IPS DF 6.9 (cell line): ENCODE data around the gene TTF2.

Experiments used
- DNase-seq: peaks from one replicate; pipeline ENCODE4 v3.0.0-alpha.2; 2013; ENCODE audit warnings: low read depth, low spot score
- H3K27ac ChIP-seq: one replicate; pipeline ENCODE4 v1.5.1; 2013; ENCODE audit warnings: low read length, control low read depth
- H3K27me3 ChIP-seq: 2 replicates; pipeline ENCODE4 v1.6.1; 2013; ENCODE audit warnings: mild to moderate bottlenecking, low read length; ENCODE audit not compliant: control insufficient read depth, insufficient read depth
- H3K36me3 ChIP-seq: 2 replicates; pipeline ENCODE4 v1.6.1; 2013; ENCODE audit warnings: low read length; ENCODE audit not compliant: control insufficient read depth, insufficient read depth
- H3K4me1 ChIP-seq: 2 replicates; pipeline ENCODE4 v1.6.1; 2013; ENCODE audit warnings: low read length; ENCODE audit not compliant: control insufficient read depth, insufficient read depth
- H3K4me3 ChIP-seq: 2 replicates; pipeline ENCODE4 v1.5.1; 2013; ENCODE audit warnings: mild to moderate bottlenecking, low read length
- H3K9me3 ChIP-seq: 2 replicates; pipeline ENCODE4 v1.6.1; 2013; ENCODE audit warnings: low read length, inconsistent platforms; ENCODE audit not compliant: control insufficient read depth, insufficient read depth
- WGBS: extraction: QIAGEN DNeasy Blood & Tissue Kit; methylation state at CpG from one replicate; pipeline ENCODE4 v1.1.7; 2013; ENCODE audit warnings: mixed read lengths, missing lambda C conversion rate; ENCODE audit not compliant: insufficient read length, insufficient coverage; 5-methylcytosine and 5-hydroxymethylcytosine counted together

TTF2 gene

DNA sequence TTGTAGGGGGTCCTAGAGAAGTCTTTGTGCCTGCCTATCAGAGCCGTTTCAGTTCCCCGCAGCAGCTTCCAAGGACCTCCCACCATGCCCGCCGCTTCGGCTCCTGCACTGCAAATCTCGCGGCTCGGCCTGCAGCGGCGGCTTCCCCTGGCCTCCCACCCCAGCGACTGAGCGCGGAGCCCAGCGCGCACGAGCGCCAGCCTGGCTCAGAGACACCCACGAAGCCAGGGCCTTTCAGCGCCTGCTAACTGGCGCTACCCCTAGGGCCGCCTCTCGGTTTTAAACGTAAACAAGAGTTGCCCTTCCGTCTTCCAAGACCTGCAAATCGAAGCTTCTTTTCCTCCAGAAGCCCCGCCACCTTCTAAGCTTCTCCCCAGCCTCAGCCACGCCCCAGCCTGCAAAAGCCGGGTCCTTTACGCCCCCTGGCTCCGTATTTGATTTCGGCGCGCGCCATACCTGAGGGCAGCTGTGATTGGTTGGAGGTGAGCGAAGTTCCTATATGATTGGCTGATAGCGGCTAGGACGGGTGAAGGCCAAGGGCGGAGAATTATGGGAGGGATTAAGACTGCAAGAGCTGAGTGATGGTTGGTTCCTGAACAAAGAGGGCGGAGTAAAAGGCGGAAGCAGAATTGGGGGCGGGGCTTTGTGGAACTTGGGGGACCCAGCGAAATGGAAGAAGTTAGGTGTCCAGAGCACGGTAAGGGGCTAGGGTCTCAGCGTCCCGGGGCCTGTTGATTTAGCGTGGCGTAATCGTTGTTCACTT, at the start of gene TTF2:
Gene TTF2 (plus strand): TSS at position 649 of the 763 bp plus-strand sequence. CDS start 21 bp downstream, at position 670.
- DNase-seq: peak; percentile 99
- Histone ChIP-seq H3K27ac (no peak within 1 kb of the TSS), H3K9me3 (no peaks in the 10 kb centered on the region), H3K4me3 (peak within 1 kb of the TSS; percentile 68; the same call in 1 of the 2 replicates), H3K36me3 (no peaks in the 10 kb centered on the region), H3K27me3 (no peaks in the 10 kb centered on the region), H3K4me1 (no peaks in the 10 kb centered on the region)
- WGBS: no CpG with 5 or more reads among the region's 48 CpGs

DNA sequence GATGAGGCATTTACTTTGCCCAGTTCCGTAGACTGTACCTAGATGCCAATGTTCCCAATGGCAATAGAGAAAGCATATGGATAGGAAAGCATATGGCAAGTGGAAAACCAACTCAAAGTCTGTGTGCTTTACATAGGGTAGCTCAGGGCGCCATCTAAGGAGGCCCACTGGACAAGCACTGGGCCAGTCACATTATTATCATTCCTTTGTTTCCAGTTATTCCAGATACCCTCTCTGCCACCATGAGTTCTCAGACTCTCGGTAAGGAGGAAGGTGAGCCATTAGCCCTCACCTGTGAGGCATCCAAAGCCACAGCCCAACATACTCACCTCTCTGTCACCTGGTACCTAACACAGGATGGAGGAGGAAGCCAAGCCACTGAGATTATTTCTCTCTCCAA, 48.8 kb upstream of the TTF2 start:
- H3K9me3 ChIP-seq: no peaks in the 10 kb centered on the region
- no peak for DNase-seq
- H3K4me3 ChIP-seq: no peak overlapping the region
- no peaks in the 10 kb centered on the region for H3K36me3 ChIP-seq
- no peak overlapping the region for H3K27ac ChIP-seq
- H3K27me3 ChIP-seq: no peaks in the 10 kb centered on the region
- WGBS: no CpG with 5 or more reads among the region's 3 CpGs
- no peaks in the 10 kb centered on the region for H3K4me1 ChIP-seq

DNA sequence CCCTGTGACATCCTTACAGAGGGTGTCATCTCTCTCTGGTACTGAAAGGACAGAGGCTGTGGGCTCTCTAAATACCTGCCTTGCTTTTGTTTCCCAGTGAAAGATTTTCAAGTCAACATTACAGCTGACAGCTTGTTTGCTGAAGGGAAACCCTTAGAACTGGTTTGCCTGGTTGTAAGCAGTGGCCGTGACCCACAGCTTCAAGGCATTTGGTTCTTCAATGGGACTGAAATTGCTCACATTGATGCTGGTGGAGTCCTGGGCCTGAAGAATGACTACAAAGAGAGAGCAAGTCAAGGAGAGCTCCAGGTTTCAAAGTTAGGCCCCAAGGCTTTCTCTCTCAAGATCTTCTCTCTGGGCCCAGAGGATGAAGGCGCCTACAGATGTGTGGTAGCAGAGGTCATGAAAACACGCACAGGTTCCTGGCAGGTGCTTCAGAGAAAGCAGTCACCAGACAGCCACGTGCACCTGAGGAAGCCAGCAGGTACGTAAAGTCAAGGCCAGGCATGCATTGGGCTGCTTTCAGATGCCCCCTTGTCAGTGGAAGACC, 46.7 kb upstream of the TTF2 start:
- Histone ChIP-seq H3K36me3 (no peaks in the 10 kb centered on the region), H3K4me3 (no peak overlapping the region), H3K27ac (no peak overlapping the region), H3K27me3 (no peaks in the 10 kb centered on the region), H3K4me1 (no peaks in the 10 kb centered on the region), H3K9me3 (no peaks in the 10 kb centered on the region)
- DNase-seq: no peak
- WGBS: no CpG with 5 or more reads among the region's 5 CpGs

DNA sequence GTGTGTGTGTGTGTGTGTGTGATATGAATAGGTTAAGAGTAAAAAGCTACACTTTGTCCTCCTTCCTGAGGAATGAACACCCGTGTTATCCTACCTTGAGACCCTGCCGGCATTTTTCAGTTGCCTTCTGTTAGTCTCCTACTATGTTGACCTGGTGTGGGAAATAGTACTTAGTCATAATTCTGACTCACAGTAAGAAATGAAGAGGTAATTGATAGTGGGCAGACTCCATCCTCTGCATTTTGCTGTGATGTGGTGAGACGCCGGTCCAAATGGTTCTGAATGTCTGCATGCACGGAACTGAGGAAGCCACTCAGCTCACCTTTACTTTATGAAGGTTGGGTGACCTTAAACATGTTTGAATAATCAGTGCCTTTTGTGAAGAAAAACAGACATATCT, 45.9 kb upstream of the TTF2 start:
- H3K9me3 ChIP-seq: no peaks in the 10 kb centered on the region
- no peaks in the 10 kb centered on the region for H3K27me3 ChIP-seq
- H3K36me3 ChIP-seq: no peaks in the 10 kb centered on the region
- DNase-seq: no peak
- H3K4me3 ChIP-seq: no peak overlapping the region
- H3K4me1 ChIP-seq: no peaks in the 10 kb centered on the region
- WGBS: no CpG with 5 or more reads among the region's 5 CpGs
- no peak overlapping the region for H3K27ac ChIP-seq

DNA sequence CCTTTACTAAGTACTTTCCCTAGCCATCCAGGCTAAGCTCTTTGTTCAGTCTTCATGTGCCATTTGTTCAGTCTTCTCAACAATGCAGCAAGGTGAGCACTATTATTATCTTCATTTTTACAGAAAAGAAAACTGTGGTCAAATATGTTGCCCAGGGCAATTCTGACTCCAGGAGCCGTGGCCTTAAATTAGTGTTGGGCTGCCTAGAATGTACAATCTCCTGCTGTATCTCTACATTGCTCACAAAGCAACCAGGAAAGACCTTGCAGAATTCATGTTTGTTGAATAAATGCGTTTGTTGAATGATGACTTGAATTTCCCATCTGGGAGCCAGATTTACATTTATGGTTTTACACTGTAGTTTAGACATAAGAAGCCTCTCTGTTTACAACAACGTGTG, 44.4 kb upstream of the TTF2 start:
- no peaks in the 10 kb centered on the region for H3K27me3 ChIP-seq
- DNase-seq: no peak
- WGBS: no CpG with 5 or more reads among the region's 3 CpGs

DNA sequence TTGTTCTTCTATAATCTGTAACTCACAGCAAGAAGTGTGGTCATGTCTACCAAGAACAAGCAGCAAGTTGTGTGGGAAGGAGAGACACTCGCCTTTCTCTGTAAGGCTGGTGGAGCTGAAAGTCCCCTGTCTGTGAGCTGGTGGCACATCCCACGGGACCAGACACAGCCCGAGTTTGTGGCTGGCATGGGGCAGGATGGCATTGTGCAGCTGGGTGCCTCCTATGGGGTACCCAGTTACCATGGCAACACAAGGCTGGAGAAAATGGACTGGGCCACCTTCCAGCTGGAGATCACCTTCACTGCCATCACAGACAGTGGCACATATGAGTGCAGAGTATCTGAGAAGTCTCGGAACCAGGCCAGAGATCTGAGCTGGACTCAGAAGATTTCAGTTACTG, 43.1 kb upstream of the TTF2 start:
- Histone ChIP-seq H3K4me1 (no peaks in the 10 kb centered on the region), H3K27ac (no peak overlapping the region), H3K4me3 (no peak overlapping the region), H3K9me3 (no peaks in the 10 kb centered on the region), H3K27me3 (no peaks in the 10 kb centered on the region), H3K36me3 (no peaks in the 10 kb centered on the region)
- no CpG with 5 or more reads among the region's 4 CpGs for WGBS
- no peak for DNase-seq

More for the DNA sequence above, 44.4 kb upstream of the TTF2 start:
- Histone ChIP-seq H3K9me3 (no peaks in the 10 kb centered on the region), H3K4me3 (no peak overlapping the region), H3K36me3 (no peaks in the 10 kb centered on the region), H3K4me1 (no peaks in the 10 kb centered on the region), H3K27ac (no peak overlapping the region)

DNA sequence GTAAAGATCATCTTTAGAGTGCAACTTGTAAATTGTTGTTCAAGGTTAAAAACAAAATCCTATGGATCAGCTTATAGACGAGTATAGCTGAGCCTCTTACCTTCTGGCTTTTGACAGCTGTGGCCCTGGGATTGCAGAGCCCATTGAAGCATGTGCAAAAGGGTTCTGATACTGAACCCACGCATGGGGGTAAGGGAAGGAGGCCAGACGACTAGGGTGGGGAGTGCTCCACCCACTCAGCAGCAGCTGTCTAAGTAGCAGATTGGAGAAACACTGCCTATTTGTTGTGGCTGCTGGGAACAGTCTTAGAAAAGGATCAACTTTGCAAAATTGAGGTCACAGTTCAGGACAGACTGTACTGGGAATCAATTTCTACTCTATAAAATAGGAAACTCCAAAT, 42.5 kb upstream of the TTF2 start:
- Histone ChIP-seq H3K4me1 (no peaks in the 10 kb centered on the region), H3K27me3 (no peaks in the 10 kb centered on the region), H3K27ac (no peak overlapping the region), H3K9me3 (no peaks in the 10 kb centered on the region), H3K36me3 (no peaks in the 10 kb centered on the region), H3K4me3 (no peak overlapping the region)
- DNase-seq: no peak
- no CpG with 5 or more reads among the region's 3 CpGs for WGBS

DNA sequence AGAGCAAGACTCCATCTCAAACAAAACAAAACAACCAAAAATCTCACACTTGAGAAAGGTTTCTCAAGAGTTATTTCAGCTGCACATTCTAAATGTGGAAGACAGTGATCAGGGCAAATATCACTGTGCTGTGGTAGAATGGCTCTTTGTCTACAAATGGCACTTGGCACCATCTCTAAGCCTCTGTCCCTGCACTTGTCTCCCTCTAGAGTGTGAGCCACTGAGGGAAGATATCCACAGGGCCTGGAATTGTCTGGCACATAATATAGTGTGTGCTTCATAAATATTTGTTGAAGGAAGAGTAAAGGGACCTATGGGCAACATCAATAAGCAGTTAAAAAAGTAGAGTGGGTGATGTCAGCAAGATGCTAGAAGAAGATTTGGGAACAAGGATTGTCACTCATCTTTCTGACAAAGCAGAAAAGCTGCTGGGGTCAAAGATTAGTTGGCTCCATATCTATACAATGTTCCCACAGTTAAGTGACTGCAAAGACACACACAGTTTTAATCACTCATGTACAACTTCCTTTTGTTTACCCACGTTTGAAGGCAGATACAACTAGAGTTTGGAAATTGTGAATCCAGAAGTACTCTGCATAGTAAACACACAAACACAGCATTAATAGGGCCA, 39.5 kb upstream of the TTF2 start:
- H3K4me3 ChIP-seq: no peak overlapping the region
- DNase-seq: no peak
- no peaks in the 10 kb centered on the region for H3K4me1 ChIP-seq
- H3K36me3 ChIP-seq: no peaks in the 10 kb centered on the region
- no peak overlapping the region for H3K27ac ChIP-seq
- H3K9me3 ChIP-seq: no peaks in the 10 kb centered on the region
- no CpG with 5 or more reads among the region's 1 CpG for WGBS
- H3K27me3 ChIP-seq: no peaks in the 10 kb centered on the region

DNA sequence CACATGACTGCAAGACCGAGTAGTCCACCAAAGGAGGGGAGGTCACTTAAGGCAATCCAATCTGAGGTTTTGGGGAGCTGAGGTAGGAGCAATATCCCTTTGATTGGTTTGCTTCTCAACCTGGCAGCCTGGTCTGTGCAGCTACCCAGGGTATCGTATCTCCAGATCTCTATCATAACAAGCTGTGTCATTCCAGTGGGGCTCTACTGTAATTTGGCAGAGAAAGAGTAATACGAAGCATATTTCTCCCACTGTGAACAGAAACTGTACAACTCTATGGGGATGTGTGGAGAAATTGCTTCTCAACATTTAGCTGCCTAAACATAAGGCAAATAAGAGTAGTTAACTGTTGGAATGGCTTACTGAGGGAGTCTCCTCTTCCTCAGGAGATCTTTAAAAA, 38.0 kb upstream of the TTF2 start:
- Histone ChIP-seq H3K36me3 (no peaks in the 10 kb centered on the region), H3K9me3 (no peaks in the 10 kb centered on the region), H3K4me1 (no peaks in the 10 kb centered on the region), H3K27ac (no peak overlapping the region), H3K4me3 (no peak overlapping the region), H3K27me3 (no peaks in the 10 kb centered on the region)
- no CpG with 5 or more reads among the region's 3 CpGs for WGBS
- no peak for DNase-seq

DNA sequence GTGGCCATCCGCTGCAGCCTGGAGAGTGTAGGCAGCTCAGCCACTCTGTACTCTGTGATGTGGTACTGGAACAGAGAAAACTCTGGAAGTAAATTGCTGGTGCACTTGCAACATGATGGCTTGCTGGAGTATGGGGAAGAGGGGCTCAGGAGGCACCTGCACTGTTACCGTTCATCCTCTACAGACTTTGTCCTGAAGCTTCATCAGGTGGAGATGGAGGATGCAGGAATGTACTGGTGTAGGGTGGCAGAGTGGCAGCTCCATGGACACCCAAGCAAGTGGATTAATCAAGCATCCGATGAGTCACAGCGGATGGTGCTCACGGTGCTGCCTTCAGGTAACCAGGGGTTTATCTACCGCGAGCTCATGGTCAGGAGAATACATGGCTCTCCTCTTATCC, 34.6 kb upstream of the TTF2 start:
- Histone ChIP-seq H3K4me1 (no peaks in the 10 kb centered on the region), H3K27me3 (no peaks in the 10 kb centered on the region), H3K27ac (no peak overlapping the region), H3K36me3 (no peaks in the 10 kb centered on the region), H3K4me3 (no peak overlapping the region), H3K9me3 (no peaks in the 10 kb centered on the region)
- no peak for DNase-seq
- WGBS: no CpG with 5 or more reads among the region's 7 CpGs
